HFF-Myc (cell line): Measurements from ENCODE around the gene HK1.

ENCODE experiments used
- DNase-seq: peaks from one replicate; pipeline ENCODE4 v3.0.0-alpha.2; 2011; ENCODE audit warnings: low read depth; ENCODE audit errors: extremely low read depth
- H3K4me3 ChIP-seq: replicated peaks from 2 replicates; pipeline ENCODE4 v1.5.1; 2011; ENCODE audit warnings: low read depth, mild to moderate bottlenecking, control low read depth, low read length
- TF ChIP-seq, protein P1 (sequence below): IDR thresholded peaks from 2 replicates; pipeline ENCODE4 v1.5.1; 2012; ENCODE audit warnings: mild to moderate bottlenecking, low read depth, low read length, control low read depth; ENCODE audit errors: missing control alignments

Gene HK1

DNA sequence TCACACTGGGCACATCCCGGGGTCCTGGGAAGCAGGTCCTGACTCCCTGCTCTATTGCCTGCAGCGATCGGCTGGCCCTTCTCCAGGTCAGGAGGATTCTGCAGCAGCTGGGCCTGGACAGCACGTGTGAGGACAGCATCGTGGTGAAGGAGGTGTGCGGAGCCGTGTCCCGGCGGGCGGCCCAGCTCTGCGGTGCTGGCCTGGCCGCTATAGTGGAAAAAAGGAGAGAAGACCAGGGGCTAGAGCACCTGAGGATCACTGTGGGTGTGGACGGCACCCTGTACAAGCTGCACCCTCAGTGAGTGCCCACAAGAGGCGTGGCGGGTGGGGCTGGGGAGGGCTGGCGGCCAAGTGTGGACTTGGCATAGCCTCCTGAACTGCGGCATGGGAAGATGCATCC is 12.8 kb upstream of the HK1 start:
- TF ChIP-seq, protein P1, sequence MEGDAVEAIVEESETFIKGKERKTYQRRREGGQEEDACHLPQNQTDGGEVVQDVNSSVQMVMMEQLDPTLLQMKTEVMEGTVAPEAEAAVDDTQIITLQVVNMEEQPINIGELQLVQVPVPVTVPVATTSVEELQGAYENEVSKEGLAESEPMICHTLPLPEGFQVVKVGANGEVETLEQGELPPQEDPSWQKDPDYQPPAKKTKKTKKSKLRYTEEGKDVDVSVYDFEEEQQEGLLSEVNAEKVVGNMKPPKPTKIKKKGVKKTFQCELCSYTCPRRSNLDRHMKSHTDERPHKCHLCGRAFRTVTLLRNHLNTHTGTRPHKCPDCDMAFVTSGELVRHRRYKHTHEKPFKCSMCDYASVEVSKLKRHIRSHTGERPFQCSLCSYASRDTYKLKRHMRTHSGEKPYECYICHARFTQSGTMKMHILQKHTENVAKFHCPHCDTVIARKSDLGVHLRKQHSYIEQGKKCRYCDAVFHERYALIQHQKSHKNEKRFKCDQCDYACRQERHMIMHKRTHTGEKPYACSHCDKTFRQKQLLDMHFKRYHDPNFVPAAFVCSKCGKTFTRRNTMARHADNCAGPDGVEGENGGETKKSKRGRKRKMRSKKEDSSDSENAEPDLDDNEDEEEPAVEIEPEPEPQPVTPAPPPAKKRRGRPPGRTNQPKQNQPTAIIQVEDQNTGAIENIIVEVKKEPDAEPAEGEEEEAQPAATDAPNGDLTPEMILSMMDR = no peak
- no peak overlapping the region for H3K4me3 ChIP-seq
- DNase-seq = no peak

- no peak overlapping the region for H3K4me3 ChIP-seq
- TF ChIP-seq, protein P1 = no peak
- no peak for DNase-seq
Measured at GRCh38 chr10:69268761-69269416, 9.4 kb upstream of the HK1 start.

DNA sequence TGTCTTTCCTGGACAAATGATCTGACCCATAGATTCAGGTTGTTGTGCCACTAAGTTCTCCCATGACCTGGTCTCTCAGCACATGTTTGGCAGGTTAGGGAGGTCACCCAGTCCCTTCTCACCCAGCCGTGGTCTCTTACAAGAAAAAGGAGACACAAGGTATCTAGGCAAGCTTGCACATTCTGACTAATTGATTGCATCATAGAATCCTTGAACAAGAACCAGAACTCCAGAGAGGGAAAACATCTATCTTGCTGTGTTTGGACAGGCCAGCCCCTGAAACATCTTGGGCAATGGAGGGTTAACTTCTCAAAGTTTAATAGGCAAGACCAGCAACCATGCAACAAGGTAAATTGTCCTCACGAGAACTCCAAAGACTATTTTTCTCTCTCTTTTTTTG is 8.5 kb upstream of the HK1 start:
- TF ChIP-seq, protein P1 = no peak
- DNase-seq = no peak
- H3K4me3 ChIP-seq = no peak overlapping the region

DNA sequence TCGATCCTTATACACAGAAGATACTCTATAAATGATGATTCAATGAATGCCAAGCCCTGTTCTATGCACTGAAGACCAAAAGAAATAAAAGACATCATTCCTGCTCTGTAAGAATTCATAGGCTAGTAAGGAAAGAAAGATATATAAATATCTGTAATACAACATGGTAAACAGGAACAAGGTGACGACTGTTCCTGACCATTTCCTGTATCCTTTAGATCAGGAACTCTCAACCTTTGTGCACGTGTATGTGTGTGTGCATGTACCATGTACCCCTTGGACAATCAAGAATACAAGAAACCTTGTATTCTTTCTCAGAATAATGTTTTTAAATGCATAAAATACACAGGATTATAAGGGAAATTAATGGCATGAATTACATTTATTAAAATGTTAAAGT is 7.3 kb upstream of the HK1 start:
- DNase-seq = no peak
- TF ChIP-seq, protein P1 = no peak
- H3K4me3 ChIP-seq = no peak overlapping the region

GRCh38 chr10:69272624-69273023 is 5.7 kb upstream of the HK1 start:
- TF ChIP-seq, protein P1 = no peak
- no peak overlapping the region for H3K4me3 ChIP-seq
- no peak for DNase-seq

DNA sequence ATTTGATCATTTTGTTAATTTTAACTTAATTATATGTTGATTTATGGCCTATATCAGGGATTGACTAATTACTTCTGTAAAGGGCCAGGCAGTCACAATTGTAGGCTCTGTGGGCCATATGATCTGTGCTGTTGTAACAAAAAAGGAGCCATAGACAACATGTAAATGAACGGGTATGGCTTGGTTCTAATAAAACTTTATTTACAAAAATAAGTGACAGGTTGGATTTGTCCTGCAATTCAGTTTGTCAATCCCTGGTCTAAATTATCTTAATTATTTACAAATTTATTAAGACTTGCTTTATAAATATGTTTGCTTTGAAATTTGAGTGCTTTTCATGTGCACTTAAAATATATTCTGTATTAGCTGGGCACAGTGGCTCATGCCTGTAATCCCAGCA is 2.9 kb upstream of the HK1 start:
- no peak overlapping the region for H3K4me3 ChIP-seq
- no peak for DNase-seq
- TF ChIP-seq, protein P1 = no peak

DNA sequence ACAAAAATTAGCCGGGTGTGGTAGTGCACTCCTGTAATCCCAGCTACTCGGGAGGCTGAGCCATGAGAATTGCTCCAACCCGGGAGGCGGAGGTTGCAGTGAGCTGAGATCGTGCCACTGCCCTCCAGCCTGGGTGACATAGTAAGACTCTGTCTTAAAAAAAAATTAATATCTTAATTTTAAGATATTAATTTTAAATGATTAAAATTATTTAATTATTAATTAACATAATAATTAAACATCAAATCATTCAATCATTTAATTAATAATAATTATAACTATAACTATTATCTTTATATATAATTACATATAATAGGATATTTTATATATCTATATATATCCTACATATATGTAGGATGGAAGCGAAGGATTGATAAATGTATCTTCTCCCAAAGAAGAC is 1.8 kb upstream of the HK1 start:
- TF ChIP-seq, protein P1 = no peak
- no peak for DNase-seq
- H3K4me3 ChIP-seq = no peak overlapping the region
